ENCODE results near the gene MAN2A1.

MAN2A1 gene

DNA sequence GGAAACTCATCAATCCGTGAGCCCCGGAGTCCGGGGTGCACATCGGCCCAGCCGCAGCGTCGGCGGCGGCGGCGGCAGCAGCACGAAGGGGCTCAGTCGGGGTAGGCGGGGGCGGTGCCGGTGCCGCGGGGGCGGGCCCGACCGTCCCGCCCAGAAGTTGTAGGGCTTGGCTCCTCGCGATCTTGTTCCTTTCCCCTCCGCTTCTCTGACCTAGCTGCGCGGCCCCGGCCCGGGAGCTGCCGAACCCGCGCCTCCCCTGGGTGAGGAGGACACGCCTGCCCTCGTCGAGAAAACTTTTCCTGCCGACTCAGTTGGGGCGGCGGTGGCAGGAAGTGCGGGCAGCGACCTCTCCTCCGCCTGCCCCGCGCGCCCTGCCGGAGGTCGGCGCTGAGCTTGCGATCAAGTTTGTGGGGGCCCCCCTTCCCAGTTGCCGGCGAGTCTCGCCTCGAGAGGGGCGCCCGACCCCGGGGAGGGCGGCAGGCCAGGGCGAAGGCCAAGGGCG lies at the start of gene MAN2A1:
Gene MAN2A1 (plus strand): TSS at position 188 of the 502 bp plus-strand sequence. CDS start 491 bp downstream, outside the sequence.
- DNase-seq, result peak; percentile 75

DNA sequence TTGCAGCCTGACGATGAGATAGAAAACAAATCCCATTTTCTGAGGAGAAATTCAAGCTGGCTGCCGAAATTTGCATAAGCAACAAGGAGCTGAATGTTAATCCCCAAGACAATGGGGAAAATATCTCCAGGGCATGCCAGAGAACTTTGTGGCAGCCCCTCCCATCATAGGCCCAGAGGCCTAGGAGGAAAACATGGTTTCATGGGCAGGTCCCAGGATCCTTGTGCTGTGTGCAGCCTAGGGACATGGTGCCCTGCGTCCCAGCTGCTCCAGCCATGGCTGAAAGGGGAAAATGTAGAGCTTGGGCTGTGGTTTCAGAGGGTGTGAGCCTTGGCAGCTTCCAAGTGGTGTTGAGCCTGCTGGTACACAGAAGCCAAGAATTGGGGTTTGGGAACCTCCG lies 48.8 kb upstream of the MAN2A1 start:
- DNase-seq, result no peak

DNA sequence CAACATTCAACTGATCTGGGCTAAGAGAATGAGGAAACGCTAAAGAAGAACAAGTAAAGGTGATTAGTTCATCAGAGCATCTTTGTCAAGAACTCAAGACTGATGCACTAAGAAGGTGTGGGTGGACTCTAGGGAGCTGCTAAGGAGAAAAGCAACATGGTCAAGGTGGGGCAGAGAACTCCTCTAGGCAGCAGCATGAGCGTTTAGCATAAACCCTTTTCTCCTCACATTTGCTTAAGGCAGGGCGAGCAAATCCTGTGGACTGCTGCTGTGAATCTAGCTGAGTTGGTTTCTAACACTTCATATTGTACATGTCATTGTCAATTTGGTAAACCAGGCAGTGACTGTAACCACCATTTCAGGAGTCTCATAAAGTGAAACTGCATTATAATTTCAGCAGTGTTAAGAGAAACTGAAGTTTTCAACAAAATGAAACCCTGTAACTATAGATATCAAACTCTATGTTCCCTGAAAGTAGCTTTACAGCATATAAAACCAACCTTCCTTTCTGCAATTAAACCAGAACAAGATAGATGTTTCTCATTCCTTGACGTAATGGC lies 45.9 kb upstream of the MAN2A1 start:
- DNase-seq, result no peak

DNA sequence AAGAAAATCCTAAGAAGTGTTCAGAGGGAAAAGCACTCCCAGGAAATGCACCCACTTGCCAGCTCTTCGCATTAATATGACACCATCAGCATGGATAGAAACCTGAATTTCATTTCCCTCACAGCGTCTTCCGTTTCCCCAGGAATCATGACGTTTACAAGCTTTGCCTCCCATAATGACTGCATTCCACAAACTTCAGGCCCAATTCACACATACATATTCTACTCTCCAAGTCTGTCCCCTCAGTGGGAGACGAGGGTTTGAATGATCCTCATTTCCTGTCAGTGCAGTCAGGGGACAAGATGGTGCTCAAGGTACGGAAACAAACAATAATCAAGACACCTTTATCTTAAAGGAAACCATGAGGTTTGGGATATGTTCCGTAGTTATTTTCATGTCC lies 44.9 kb upstream of the MAN2A1 start:
- no peak for DNase-seq

DNA sequence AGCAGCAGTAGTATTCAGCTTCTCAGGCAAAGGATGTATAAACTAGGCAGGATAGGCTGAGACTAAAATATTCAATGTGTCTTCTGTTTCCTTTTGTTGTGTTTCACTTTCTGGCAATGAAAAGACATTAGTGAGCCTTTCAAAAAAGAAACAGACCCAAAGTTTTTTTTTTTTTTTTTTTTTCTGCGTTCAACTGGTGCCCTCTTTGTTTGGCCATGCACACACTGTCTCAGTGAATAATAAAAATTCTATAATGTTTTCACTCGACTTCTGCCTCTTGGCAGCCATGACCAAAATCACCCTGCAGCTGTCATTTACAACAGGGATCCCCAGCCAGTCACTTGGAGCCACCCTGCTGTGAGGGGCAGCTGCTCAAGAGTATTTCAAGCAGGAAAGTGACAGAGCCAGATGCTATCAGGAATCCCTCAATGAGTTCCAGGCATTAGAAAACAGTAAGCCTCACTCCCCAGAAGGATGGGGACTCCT lies 44.0 kb upstream of the MAN2A1 start:
- no peak for DNase-seq

DNA sequence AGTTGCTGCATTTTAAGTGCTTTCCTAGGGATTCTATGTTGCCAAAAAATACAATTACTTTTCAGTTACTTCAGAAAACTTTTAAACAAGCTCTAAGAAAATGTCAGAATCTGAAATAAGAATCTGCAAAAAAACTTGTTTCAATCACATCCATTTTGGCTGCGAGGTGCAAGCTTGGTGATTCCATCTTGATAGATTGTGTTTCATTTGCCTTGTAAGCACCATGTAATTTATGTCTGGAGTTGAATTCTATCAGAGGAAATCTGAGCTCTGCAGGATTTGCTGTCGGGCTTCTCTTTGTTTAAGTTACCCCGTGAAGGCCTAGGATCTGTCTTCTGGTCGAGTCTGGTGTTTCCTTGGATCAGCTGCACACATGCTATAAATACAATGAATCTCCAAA lies 40.4 kb upstream of the MAN2A1 start:
- DNase-seq, result no peak

DNA sequence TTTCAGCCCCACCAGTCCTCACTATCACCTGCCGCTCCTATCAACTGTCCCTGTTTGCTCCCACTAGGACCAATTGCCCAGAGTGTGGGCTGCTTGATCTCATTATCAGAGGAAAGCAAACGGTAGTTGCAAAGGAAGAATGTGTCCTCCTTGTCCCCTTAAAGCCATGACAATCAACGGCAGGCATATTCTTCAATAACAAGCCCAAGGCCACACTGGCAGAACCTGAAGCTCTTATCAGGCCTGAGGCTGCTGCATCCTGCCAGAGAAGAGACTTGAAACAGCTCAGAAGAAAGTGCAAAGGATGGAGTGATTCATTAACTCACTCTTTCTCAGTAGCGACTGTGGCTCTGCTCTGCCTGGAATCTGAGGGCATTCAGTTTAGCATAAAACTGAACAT lies 39.2 kb upstream of the MAN2A1 start:
- DNase-seq, result no peak

DNA sequence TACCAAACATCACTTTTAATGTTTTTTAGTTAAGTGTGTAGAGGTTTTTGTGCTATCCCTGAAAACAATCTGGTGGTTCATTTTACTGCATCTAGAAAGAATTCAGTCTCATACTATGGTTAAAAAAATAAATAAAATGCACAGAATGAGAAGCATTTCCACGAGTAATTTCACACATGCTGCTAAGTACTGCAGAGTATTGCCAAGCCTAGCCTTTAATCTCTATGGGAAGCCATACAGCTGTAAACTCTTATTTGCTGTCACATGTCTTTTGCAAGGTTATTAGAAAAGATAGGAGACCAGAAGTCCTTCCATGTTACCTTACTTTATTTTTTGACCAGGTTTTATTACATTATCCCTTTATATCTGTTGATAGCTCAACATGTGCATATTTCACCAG lies 37.6 kb upstream of the MAN2A1 start:
- no peak for DNase-seq

DNA sequence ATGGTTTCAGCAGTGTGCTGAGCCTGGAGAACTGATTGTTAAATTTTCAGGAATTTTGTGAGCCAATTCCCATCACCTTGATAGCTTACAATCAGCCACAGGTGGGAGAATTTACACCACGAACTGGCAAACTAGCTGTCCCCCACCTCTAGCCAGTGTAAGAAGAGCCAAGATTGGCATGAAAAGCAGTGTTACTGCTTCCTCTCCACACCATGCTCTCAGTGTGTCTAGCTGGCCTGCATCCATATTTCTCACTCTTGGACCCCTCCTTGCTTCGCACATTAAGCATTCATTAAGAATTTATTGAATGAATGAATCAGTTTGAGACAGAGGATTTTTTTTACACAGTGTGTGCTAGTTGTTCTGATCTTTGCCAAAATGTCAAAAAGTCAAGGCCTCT lies 36.7 kb upstream of the MAN2A1 start:
- DNase-seq, result no peak

DNA sequence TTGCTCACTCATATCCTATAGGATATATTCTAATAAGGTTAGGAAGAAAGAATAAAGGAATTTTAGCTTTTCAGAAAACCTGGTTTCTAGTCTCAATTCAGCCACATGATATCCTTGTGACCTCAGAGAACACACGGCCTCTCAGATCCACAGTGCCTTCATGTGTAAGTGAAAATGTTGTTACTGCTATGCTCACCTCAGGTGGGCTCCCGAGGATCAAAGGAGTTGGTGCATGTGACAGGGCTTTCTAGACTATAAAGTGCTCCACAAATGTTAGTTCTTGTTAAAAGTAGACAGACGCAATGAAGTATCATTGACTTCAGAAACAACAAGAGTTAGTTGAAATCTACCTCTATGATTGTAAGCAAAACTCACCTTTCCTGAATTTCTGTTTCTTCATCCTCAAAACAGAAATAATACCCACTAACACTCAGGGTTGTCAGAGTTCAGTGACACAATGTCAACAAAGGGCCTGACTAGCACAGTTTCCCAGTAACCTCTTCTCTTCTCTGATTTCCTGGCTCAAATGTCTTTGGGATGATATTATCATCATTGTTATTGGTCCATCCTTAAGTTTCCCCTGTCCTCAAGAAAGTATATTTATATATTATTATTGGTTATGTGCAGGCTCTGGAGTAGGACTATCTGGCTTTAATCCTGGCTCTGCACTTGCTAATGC lies 36.0 kb upstream of the MAN2A1 start:
- no peak for DNase-seq

DNA sequence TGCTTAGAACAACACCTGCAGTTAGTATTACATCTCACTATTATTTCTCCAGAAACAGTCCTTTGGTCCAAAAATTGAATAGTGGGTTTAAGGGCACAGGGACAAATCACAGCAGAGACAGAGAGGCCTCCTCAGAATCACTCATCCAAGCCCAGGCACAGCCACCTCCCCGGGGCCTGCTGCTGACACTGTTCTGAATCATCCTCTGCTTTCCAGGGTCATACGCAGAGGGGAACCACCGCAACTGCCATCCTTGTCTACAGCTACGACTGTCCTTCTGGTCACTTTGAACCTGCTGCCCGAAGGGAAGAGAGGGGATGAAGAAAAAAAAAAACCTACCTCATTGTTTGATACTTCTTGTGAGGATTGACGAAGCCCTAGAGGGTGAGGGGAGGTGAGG lies 35.3 kb upstream of the MAN2A1 start:
- DNase-seq, result no peak

DNA sequence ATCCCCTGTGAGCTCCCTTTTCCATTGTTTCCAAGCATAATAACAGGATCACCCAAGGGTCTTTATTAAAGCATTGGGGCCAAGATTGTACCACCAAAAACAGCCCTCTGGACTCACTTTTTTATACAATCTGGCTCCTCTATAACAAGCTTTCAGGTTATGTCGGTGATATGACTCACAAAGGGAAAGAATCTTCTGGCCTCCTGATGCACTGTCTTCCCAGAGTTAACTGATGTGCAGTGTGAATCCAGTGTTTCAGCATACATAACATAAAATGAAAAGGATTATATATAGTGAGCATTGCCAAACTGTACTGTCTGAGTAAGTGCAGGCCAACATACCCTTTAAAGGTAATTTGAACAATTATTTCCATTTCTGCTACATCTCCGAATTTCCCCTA lies 33.9 kb upstream of the MAN2A1 start:
- no peak for DNase-seq

DNA sequence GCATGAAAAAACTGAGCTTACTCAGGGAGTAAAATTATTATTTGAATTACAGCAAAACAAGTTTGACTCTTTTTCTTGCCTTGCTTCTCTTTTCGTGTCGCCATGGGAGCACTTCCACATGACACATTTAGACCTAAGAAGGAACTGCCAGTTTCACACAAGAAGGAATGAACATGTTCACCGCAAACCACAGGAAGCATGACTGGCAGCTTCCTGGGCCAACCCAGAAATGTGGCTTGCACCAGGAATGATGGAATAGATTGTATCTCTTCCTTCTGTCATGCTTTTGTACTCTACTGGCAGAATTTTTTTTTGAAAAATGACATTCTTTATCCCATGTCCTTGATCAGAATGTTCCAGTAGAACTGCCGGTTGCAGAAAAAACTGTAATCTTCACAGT lies 32.9 kb upstream of the MAN2A1 start:
- no peak for DNase-seq

DNA sequence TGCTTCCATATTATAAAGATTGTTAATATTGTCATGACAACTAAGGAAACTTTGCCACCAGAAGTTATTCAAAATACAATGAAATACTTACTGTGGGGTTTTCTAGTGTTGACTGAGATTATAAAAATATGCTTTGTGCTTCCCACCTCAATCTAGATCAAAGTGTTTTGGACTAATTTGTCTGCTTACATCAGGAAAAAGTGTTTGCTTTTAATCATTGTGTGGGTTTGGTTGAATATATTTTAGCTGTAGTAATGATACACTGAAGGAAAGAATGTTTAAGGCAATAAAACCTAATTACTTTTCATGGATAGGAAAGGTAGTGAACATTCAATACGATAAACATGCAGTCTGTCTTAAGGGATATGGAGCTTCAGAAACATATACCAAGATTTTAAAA lies 29.8 kb upstream of the MAN2A1 start:
- no peak for DNase-seq

DNA sequence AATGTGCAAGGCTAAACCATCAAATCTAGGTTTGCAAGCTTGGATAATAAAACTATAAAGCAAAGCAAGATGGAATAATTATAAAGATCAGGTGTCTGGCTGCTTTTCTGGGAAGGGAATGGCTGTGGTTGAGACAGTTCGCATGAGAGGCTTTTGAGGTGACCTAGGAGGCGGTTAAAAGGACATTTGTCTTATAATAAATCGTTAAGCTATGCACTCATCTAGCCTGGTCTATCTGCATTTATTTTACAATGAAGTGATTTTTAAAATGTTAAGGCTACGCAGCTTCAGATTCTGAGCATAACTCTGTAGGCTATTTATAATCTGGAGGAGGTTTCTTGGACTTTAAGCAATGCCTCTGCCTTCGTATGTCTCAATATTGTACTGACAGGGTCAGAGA lies 29.4 kb upstream of the MAN2A1 start:
- no peak for DNase-seq

DNA sequence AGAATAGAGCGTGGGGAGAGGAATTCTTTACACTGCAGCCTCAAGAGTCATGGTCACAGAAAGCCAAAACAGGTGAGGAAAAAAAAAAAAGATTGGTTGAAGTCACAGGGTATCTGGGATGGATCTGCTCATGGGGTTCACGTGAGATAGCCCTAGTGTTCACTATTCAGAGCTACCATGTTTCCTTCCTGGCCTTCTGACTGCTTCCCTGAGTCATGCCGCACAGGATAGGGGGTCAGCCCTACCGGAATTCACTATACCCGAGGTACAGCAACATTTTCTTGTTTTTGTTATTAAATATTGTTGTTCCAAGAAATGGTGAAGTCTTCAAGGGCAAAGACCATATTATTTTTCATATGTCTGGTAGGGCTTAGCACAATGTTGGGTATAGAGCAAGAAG lies 21.5 kb upstream of the MAN2A1 start:
- DNase-seq, result no peak

DNA sequence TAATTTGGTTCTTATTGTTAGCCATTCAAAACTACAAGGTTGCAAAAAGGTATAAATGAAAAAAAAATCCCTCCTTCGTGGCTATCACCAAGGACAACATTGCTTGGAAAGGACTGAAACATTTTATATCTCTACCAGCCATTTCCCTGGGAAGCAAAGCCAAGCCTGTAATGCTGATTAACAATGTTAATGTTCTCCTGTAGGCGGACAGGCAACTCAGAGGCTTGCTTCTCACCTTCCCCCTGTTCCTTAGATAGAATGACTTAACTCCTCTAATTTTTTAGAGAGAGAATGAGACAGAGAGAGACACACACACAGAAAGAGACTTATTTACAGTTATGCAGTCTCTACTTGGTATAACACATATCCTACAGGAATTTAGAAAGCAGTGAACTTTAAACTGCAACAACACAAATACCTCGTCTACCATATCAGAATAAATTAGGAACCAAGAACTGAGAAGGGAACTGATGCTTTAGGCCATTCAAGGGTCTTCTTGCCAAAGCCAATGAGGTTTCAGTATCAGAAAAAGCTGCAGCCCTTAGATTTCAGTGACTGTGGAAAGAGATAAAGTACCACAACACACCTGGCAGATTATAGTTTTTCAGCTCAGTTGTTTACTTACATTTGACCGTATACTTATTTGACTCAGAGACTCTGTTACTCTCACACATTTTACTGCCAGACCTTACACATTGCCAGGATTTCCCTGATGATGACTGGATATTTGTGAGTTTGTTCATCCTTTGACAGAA lies 20.9 kb upstream of the MAN2A1 start:
- DNase-seq, result no peak

DNA sequence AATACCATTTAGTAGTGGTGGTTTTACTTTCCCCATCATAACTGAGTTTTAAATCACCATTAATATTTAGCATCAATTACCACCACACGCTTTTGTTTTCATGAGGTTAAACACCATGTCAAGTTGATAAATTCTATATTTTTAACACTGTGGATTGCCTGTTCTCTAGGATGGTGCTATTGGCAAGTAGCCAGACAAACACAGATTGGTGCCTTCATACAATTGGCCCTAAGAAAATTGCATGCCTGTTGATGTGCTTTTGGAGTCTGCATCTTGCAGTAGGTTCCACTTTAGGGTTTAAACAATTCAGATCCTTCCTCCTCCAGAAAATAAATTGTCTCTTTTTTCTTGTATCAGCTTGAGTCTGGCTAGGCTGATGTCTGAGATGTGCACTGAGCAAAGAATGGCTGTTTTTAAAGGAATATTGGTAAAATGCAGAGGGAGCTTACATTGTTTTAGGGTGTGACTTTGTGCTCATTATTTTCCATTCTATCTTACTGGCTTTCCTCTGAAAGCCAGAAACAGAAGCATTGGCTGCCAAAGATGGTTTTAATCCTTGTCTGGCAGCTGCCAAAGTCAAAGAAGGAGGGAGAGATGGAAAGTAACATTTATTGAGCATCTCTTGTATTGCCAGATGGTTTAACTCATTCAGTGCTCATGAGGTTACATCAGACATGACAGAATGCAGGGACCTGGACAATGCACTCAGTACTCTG lies 19.6 kb upstream of the MAN2A1 start:
- no peak for DNase-seq

DNA sequence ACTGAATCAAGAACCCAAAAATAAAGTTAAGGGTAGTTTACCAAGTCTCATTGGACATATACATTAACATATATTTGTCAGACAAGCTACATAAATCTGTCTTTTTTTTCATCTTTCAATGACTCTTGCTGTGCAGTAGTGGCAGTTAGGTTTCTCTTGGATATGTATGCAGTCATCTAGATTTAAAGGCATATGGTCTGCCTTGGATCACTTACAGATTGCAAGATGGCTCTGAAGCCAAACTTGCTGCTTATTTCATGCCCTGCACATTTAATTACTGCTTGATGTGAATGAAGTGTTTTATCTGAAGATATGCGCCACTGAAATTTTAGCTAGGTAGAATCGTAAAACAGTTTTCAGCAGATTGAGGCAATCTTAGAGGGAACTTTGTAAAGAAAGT lies 18.6 kb upstream of the MAN2A1 start:
- no peak for DNase-seq

DNA sequence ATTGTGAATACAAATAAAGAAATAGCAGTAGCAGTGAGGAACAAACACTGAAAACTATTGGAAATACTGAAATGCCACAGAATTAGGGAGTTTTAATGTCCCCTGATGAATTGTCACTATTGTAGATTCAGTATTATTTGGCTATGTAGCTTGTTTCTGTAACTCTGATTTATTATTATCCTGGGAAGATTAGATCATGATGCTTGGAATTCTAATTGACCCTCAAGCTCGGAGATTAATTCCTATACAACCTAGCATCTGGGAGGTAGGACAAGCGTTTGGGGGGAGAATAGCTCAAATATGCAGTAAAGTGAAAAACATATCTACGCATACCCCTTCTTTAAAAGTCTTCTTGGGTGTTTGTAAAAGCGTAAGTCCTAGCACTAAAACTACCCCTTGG lies 15.1 kb upstream of the MAN2A1 start:
- no peak for DNase-seq

DNA sequence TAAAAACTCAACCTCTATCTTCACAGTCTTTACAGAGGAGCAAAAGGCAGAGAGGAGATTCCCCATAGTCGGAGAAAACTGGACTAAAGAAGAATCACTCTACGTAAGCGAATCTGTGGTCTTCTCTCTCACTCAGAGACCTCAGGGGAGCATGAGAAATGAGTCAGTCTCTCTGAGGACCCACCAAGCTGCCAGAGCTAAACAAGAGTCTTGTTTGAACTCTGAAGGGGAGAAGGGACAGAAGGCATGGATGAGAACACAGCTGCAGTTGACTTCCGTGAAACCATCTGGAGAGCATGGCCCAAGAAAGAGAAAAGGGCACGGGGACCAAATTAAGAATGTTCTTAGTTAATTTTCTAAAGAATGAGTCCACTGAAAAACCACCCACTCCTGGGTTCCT lies 12.8 kb upstream of the MAN2A1 start:
- DNase-seq, result no peak

DNA sequence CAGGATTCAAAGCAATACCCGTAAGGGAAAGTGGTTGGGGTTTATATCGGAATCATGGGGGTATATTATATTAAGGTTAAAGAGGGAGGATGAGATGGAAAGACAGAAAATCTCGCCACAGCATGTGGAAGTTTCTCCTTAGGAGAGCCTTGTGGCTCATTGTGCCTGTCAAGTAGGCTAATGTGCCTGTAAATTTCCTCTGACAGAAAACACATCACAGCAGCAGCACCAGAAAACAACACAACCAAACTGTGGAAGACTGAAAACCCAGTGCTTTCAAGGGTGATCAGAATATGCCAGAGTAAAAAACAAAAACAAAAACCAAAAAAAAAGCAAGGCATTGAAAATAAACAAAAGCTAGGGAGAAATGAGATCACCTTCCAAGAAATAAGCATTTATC lies 11.3 kb upstream of the MAN2A1 start:
- DNase-seq, result no peak

DNA sequence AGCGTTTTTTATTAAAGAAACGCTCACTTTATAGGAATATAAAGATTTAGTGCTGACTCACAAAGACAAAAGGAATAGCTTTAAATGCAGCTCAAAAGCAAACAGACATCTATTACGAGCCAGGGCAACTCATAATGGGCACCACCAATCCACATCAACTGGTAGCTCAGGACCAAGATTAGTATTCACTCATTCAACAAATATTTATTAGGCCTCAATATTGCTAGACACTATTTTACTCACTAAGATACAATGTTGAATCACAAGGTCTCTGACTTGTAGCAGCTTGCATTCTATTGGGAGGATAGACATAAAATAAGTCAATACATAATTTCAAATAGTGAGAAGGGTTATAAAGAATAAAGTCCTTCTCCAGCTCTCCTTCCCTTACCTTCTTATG lies 8.0 kb upstream of the MAN2A1 start:
- no peak for DNase-seq

DNA sequence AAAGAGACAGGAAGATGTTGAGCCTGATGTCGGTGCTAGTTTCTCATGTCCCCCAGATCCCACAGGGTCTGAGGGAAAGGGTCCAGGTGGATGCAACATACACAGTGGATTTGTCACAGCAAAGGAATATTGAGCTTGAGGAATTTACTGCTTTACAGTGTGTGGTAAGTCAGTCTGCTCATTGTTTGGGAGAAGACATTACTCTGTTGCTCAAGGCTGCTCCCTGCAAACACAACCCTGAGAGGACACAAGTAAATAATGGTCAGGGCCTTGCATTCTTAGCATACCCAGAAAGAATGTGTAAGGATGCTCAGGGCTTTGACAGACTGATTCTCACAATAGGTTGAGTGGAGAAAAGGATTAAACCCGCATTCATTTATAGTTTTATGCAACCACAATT lies 7.3 kb upstream of the MAN2A1 start:
- no peak for DNase-seq
